Anterior cingulate cortex (tissue), 58 donors: Measurements from ENCODE around the gene SERINC5.
A peak's percentile ranks its signal among the peaks of the same experiment; 100 is the strongest.

Experiments
- DNase-seq, 58 donors: peaks; one replicate each; lab custom pipeline; 2025; lab: John Stamatoyannopoulos, UW

Gene SERINC5

DNA sequence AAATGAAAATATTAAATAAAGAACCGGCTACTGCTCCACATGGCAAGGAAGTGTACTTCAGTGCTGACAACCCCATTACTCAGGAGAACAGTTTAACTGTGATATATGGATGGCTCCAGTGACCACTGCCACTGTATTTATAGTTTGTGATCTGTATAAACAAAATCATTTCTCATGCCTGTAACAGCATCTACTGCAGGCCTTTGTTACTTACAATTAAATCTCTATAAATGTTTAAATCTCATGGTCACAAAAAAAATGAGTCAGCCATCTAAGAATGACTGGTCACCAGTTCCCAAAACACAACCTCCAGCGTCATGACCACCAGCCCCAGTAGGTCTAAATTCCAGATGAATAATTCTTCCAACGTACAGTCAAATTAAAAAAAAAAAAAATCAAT lies 24.6 kb downstream of the SERINC5 start:
- no peak for DNase-seq

GRCh38 chr5:80230269-80230992 lies 25.4 kb downstream of the SERINC5 start:
- DNase-seq: peak in 1 of 58 donors; percentile 6

- DNase-seq: no peak
These were observed 26.0 kb downstream of the SERINC5 start for GRCh38 chr5:80229902-80230255.

DNA sequence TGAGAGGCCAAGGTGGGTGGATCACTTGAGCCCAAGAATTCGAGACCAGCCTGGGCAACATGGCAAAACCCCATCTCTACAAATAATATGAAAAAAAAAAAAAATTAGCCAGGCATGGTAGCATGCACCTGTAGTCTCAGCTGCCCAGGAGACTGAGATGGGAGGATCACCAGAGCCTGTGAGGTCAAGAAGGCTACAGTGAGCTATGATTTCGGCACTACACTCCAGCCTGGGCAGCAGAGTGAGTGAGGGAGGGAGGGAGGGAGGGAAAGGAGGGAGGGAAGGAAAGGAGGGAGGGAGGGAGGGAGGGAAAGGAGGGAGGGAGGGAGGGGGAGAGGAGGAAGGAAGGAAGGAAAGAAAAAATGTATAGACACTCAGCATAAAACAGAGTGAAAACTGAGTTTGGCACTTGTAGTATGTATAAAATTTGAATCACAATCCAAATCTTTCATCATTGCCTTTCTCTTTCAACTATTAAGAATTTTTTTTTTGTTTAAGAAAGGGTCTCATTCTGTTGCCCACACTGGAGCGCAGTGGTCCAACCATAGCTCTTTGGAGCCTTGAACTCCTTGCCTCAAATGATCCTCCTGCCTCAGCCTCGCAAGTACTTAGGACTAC lies 27.8 kb downstream of the SERINC5 start:
- no peak for DNase-seq

DNA sequence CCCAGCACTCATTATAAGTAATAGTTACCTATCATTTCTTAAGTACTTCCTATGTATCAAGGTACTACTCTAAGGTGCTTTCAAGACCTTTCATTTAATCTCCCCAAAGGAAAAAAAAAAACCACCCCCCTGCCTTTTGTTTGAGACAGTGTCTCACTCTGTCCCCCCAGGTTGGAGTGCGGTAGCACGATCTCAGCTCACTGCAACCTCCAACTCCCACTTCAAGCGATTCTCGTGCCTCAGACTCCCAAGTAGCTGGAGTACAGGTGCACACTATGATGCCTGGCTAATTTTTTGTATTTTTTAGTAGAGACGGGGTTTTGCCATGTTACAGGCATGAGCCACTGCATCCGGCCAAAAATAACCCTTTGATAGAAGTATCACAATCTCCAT lies 29.9 kb downstream of the SERINC5 start:
- no peak for DNase-seq

DNA sequence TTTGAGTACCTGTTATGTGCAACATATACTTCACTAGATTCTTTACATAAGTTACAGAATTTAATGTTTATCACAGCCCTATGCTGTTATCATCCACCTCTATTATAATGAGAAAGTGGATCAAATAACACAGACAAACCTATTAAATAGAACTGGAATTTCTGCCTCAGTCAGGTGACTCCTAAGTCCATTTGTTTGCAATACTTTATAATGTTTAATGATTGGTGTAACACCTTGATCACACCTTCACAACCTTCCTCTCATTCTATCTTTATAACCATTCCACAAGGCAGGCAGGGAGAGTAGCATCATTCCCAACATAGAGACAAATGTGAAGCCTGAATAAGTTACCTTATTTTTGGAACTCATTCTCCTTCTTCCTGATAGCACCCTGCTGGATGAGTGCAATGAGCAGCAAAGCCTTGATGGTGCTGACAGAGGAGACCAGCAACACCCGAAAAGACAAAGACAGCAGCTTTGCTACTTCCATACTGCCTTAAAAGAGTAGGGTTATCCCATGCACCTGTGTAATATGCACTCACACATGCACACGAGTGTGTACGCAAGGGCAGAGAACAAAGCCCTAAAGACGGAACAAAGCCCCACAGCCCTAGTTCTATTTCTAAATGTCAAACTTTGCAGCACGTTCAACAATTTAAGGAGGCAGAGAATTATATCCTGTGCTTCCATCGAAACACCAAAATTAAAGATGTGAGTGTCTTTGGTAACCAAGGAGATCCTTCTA lies 30.5 kb downstream of the SERINC5 start:
- no peak for DNase-seq

- no peak for DNase-seq
These were observed 32.3 kb downstream of the SERINC5 start for GRCh38 chr5:80223561-80223960.

DNA sequence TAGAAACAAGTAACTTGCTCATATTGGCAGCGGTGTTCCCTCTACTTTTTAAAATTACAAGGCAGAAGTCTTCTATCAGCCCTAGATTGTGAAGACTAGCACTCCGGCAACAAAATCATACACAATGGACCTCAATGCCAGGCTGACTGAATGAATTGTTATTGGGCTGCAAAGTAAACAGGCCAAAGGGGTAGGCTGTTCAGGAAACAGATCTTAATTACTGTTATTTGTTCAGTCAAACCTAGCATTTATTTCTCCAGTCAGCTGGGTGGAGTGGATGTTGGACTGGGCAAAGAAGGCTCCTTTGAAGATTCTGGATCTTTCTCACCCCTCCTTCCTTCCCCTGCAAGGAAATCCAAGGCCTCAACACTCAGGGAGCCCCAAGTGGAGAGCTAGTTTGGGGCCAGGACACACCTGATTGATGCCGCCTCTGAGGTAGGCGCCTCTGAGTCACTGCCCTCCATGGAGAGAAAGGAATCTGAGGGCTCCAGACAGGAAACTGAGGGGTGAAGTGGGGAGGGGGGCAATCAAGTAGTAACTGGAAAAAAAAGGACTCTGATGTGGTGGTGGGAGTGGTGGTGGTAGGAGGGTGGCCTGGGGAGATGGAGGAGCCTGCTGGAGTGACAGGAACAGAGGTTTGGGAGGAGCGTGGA lies 35.5 kb downstream of the SERINC5 start:
- no peak for DNase-seq

GRCh38 chr5:80219391-80219790 lies 36.5 kb downstream of the SERINC5 start:
- peak in 1 of 58 donors; percentile 10 for DNase-seq

DNA sequence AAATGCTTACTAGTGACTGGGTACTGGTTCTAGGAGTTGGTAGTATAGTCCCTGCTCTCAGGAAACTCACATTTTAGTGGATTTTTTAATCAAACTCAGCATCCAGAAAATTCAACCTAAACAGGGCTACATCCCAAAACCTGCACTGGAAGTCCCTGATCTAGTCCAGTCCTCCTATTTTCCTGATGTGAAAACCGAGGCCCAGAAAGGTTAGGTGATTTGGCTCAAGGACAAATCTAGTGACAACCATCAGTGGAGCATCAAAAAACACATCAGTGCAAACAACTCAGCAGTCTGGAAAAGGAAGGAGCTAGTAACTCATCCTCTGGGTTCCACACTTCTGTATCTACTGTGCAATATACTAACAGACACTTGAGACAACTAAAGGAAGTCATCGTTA lies 38.2 kb downstream of the SERINC5 start:
- no peak for DNase-seq

DNA sequence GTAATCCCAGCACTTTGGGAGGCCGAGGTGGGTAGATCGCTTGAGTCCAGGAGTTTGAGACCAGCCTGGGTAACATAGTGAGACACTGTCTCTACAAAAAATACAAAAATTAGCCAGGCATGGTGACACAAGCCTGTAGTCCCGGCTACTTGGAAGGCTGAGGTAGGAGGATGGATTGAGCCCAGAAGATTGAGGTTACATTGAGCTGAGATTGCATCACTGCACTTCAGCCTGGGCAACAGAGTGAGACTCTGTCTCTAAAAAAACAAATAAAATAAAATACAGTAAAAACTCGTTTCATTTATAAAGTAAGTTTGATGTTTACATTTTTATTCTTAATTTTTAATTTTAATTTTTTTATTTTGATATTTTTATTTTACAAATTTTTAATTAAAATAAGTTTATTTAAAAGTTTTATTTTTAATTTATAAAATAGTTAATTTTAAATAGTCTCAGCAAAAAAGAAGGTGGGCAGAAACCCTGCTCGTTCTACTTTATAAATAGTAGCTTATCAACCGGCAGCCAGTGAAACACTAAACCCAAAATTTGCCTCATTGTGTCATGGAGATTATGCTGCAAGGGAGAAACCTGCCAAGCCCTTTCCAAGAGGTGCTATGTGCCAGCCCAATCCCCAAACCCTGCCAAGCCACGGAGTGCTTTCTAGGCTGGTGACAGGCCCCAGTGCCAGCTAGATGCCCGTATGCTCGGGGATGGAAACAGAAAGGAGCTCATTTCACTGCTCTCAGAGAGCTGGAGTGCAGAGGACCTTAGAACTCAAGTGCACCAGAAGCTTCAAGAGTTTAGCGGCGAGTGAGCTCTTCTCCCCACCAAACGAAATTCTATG lies 38.9 kb downstream of the SERINC5 start:
- peak in 56 of 58 donors; percentile 5 to 91 (median 74) for DNase-seq

DNA sequence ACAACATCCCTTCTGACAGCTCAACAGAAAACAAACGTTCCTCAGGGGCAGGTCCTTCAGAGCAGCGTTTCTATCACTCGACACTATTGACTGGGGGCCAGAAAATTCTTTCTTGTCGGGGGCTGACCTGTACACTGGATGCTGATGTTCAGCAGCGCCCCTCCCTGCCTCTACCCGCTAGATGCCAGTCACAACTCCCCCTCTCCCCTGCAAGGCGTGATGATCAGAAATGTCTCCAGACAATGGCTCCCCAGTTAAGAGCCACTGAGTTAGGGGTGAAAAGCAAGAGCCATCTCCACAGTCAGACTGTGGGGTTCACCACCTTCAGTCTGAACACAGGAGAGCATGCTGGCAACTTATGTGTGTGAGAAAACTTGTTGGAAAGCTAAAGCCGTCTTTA lies 39.8 kb downstream of the SERINC5 start:
- no peak for DNase-seq

DNA sequence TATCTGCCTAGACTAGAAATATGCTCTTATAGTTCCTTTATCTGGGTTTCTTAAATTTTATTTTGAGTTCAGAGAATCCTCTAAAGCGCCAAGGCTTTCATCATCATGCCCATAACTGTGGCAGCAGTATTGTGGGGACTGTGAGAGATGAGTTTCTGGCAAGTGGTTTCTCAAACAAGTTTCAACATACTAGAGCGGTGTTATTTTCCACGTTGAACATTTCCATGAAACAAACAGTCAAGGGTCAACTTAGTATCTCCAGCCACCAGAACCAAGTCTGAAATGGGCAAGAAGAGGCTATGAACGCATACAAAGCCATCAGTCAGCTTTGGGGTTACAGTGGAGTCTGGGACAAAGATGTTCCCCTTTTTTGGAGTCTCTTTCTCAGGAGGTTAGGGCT lies 40.3 kb downstream of the SERINC5 start:
- DNase-seq: no peak

- DNase-seq: no peak
These were observed 42.4 kb downstream of the SERINC5 start for GRCh38 chr5:80213466-80213865.

GRCh38 chr5:80212171-80212667 lies 43.6 kb downstream of the SERINC5 start:
- no peak for DNase-seq

- no peak for DNase-seq
These were observed 44.5 kb downstream of the SERINC5 start for GRCh38 chr5:80211327-80211726.

DNA sequence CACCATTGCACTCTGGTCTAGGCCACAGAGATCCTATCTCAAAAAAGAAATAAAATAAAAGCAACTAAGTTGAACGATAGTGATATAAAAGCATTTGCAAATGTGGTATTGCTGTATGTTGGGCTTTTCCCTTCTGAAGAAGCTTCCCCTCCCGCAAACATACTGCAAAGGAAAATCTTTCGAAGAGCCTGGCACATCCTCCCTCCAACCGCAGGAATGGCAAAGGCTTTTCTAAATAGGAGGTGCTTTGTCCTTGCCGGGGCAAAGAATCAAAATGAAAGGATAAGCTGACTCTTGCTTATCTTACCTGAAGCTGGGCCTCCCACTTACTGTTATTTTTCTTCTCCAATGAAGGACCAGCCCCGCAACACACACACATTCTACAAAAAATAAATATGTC lies 45.8 kb downstream of the SERINC5 start:
- DNase-seq: no peak

DNA sequence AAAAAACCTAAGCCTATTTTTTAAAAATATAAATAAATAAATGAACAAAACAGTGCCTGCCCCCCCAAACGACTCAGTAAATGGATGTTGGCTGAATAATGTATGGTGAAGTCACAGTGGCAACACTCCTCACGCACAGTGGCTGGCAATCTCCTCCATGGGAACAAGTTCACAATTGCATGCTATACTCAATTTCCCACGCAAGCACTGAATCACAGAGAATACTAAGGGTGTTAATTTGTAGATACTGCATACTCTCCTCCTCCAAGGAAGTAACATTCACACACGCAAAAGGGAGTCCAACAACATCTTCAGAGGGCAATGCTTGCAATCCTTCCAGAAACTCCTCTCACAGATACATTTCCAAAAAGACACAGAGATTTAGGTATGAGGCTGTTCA lies 47.5 kb downstream of the SERINC5 start:
- DNase-seq: peak in 6 of 58 donors; percentile 18 to 48 (median 23)

GRCh38 chr5:80207832-80208231 lies 48.0 kb downstream of the SERINC5 start:
- no peak for DNase-seq

- DNase-seq: no peak
These were observed 49.6 kb downstream of the SERINC5 start for GRCh38 chr5:80206282-80206681.
